ENCODE measurements around the gene KCNV2. TPM values are rescaled to one million over a fixed set of nuclear protein-coding genes. Genes with fewer than 3 reads are reported as not detected.

KCNV2 gene
- total and polyA plus RNA-seq, 2 of the 13 experiments (the other 11 are each of a cell fraction or from before 2014, with no cell fraction given) = not detected

DNA sequence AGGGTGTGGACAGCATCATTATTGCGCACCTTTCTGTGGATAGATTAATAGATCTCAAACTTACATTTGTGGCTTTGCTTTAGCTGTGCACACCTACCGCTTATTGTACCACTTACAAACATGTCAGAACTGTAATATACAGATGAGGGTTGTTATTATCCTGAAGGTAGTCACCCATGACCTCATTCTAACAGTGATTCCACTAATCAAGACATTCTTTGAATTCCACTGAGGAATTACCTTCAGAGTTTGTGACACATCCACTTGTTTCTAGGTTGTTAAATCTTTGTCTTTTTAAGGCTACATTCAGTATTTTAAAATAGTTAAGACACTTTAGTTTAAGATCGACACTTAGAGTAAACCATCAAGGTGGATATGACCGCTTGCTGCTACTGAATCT lies 7.8 kb downstream of the KCNV2 start:
- Histone ChIP-seq H3K36me3 (replicated peaks in 1 of 2; ENCODE audit: control insufficient read depth in 1 of 2, insufficient read depth in 2 of 2, low read length in 2 of 2) (no peaks in the 10 kb centered on the region), H4K20me1 (ENCODE audit: insufficient read depth, low read length) (no peaks in the 10 kb centered on the region), H3K9me3 (ENCODE audit: low read length) (no peaks in the 10 kb centered on the region), H3K4me3 (replicated peaks in 1 of 3; ENCODE audit: insufficient read depth in 1 of 3, low read depth in 2 of 3, low read length in 3 of 3) (no peak overlapping the region), H3K27ac (ENCODE audit: extremely low read length, insufficient read depth, low read length) (no peak overlapping the region), H3K4me2 (ENCODE audit: low read depth, low read length) (no peak overlapping the region), H3K4me1 (ENCODE audit: insufficient read depth, low read length) (peaks cover 24% of the 10 kb centered on the region), H3K9ac (ENCODE audit: insufficient read depth, low read depth, low read length) (no peak overlapping the region), H3K27me3 (ENCODE audit: control insufficient read depth in 1 of 2, insufficient read depth in 2 of 2, low read length in 2 of 2) (no peaks in the 10 kb centered on the region), H2AFZ (ENCODE audit: low read length) (no peak overlapping the region), H3K79me2 (ENCODE audit: insufficient read depth, low read length) (no peaks in the 10 kb centered on the region)
- FAIRE-seq (no peak), ATAC-seq (no peak), DNase-seq (ENCODE audit: low spot score) (no peak)
- POLR2A ChIA-PET = no interaction called here
- CTCF ChIA-PET (ENCODE audit: low intra/inter-chr PET ratio, low total read pairs) = no interaction called here
- in situ Hi-C loops (cut with HindIII; ENCODE audit: extremely low pct_ligation_motif_present, low pct_unique_long_range_greater_than_20kb) (no loop called here), intact Hi-C loops (cut with micrococcal nuclease; ENCODE audit: unreplicated experiment) (loop anchor here (5.0 to 10.0 kb wide), 2 partner anchors 103 to 590 kb away; partner anchors contain the start of gene VLDLR)
- BruUV-seq (replicated peaks) = no TSS peak
- 85% methylated on average over 4 of the region's 4 CpGs for WGBS (ENCODE audit: low lambda C conversion rate)
- TF ChIP-seq, protein P1, sequence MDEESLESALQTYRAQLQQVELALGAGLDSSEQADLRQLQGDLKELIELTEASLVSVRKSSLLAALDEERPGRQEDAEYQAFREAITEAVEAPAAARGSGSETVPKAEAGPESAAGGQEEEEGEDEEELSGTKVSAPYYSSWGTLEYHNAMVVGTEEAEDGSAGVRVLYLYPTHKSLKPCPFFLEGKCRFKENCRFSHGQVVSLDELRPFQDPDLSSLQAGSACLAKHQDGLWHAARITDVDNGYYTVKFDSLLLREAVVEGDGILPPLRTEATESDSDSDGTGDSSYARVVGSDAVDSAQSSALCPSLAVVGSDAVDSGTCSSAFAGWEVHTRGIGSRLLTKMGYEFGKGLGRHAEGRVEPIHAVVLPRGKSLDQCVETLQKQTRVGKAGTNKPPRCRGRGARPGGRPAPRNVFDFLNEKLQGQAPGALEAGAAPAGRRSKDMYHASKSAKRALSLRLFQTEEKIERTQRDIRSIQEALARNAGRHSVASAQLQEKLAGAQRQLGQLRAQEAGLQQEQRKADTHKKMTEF (CRISPR knock-in tag; IDR thresholded peaks at IDR 0.05) = no peak
- TF ChIP-seq ZFP62 (CRISPR knock-in tag; IDR thresholded peaks at IDR 0.05) (no peak), KDM5A (IDR thresholded peaks at IDR 0.05; ENCODE audit: borderline replicate concordance, low read length) (no peak), PHF8 (CRISPR knock-in tag; IDR thresholded peaks at IDR 0.05) (no peak), TOPORS (CRISPR knock-in tag; IDR thresholded peaks at IDR 0.05) (no peak), EHMT2 (IDR thresholded peaks at IDR 0.05; ENCODE audit: borderline replicate concordance, low read depth, low read length) (no peak), YY1 (IDR thresholded peaks at IDR 0.05; ENCODE audit: insufficient read depth, insufficient replicate concordance, low read depth, low read length) (no peak), ETV5 (CRISPR knock-in tag; IDR thresholded peaks at IDR 0.05; ENCODE audit: borderline replicate concordance) (no peak)
- TF ChIP-seq, protein P2, sequence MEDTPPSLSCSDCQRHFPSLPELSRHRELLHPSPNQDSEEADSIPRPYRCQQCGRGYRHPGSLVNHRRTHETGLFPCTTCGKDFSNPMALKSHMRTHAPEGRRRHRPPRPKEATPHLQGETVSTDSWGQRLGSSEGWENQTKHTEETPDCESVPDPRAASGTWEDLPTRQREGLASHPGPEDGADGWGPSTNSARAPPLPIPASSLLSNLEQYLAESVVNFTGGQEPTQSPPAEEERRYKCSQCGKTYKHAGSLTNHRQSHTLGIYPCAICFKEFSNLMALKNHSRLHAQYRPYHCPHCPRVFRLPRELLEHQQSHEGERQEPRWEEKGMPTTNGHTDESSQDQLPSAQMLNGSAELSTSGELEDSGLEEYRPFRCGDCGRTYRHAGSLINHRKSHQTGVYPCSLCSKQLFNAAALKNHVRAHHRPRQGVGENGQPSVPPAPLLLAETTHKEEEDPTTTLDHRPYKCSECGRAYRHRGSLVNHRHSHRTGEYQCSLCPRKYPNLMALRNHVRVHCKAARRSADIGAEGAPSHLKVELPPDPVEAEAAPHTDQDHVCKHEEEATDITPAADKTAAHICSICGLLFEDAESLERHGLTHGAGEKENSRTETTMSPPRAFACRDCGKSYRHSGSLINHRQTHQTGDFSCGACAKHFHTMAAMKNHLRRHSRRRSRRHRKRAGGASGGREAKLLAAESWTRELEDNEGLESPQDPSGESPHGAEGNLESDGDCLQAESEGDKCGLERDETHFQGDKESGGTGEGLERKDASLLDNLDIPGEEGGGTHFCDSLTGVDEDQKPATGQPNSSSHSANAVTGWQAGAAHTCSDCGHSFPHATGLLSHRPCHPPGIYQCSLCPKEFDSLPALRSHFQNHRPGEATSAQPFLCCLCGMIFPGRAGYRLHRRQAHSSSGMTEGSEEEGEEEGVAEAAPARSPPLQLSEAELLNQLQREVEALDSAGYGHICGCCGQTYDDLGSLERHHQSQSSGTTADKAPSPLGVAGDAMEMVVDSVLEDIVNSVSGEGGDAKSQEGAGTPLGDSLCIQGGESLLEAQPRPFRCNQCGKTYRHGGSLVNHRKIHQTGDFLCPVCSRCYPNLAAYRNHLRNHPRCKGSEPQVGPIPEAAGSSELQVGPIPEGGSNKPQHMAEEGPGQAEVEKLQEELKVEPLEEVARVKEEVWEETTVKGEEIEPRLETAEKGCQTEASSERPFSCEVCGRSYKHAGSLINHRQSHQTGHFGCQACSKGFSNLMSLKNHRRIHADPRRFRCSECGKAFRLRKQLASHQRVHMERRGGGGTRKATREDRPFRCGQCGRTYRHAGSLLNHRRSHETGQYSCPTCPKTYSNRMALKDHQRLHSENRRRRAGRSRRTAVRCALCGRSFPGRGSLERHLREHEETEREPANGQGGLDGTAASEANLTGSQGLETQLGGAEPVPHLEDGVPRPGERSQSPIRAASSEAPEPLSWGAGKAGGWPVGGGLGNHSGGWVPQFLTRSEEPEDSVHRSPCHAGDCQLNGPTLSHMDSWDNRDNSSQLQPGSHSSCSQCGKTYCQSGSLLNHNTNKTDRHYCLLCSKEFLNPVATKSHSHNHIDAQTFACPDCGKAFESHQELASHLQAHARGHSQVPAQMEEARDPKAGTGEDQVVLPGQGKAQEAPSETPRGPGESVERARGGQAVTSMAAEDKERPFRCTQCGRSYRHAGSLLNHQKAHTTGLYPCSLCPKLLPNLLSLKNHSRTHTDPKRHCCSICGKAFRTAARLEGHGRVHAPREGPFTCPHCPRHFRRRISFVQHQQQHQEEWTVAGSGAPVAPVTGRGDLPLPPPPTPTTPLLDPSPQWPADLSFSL (CRISPR knock-in tag; IDR thresholded peaks at IDR 0.05) = no peak
- TF ChIP-seq, protein P3, sequence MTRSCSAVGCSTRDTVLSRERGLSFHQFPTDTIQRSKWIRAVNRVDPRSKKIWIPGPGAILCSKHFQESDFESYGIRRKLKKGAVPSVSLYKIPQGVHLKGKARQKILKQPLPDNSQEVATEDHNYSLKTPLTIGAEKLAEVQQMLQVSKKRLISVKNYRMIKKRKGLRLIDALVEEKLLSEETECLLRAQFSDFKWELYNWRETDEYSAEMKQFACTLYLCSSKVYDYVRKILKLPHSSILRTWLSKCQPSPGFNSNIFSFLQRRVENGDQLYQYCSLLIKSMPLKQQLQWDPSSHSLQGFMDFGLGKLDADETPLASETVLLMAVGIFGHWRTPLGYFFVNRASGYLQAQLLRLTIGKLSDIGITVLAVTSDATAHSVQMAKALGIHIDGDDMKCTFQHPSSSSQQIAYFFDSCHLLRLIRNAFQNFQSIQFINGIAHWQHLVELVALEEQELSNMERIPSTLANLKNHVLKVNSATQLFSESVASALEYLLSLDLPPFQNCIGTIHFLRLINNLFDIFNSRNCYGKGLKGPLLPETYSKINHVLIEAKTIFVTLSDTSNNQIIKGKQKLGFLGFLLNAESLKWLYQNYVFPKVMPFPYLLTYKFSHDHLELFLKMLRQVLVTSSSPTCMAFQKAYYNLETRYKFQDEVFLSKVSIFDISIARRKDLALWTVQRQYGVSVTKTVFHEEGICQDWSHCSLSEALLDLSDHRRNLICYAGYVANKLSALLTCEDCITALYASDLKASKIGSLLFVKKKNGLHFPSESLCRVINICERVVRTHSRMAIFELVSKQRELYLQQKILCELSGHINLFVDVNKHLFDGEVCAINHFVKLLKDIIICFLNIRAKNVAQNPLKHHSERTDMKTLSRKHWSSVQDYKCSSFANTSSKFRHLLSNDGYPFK (CRISPR knock-in tag; IDR thresholded peaks at IDR 0.05; ENCODE audit: borderline replicate concordance) = no peak
- TF ChIP-seq, protein P4, sequence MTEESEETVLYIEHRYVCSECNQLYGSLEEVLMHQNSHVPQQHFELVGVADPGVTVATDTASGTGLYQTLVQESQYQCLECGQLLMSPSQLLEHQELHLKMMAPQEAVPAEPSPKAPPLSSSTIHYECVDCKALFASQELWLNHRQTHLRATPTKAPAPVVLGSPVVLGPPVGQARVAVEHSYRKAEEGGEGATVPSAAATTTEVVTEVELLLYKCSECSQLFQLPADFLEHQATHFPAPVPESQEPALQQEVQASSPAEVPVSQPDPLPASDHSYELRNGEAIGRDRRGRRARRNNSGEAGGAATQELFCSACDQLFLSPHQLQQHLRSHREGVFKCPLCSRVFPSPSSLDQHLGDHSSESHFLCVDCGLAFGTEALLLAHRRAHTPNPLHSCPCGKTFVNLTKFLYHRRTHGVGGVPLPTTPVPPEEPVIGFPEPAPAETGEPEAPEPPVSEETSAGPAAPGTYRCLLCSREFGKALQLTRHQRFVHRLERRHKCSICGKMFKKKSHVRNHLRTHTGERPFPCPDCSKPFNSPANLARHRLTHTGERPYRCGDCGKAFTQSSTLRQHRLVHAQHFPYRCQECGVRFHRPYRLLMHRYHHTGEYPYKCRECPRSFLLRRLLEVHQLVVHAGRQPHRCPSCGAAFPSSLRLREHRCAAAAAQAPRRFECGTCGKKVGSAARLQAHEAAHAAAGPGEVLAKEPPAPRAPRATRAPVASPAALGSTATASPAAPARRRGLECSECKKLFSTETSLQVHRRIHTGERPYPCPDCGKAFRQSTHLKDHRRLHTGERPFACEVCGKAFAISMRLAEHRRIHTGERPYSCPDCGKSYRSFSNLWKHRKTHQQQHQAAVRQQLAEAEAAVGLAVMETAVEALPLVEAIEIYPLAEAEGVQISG (CRISPR knock-in tag; IDR thresholded peaks at IDR 0.05) = no peak
